HG03521 (cell line): ENCODE results near the gene XRN2.
"Not testable (repeated sequence)": the region's sequence is repeated elsewhere in the genome, so short reads cannot be mapped to it uniquely, and the experiment has no call there.

Experiments
- ATAC-seq: cut with Tn5 transposase; IDR thresholded peaks from one replicate; pipeline ENCODE4 v1.9.1; 2021; ENCODE audit warnings: mild to moderate bottlenecking, moderate library complexity; ENCODE audit not compliant: unreplicated experiment

The XRN2 gene

GRCh38 chr20:21419147-21419546 lies 116.0 kb downstream of the XRN2 start:
- not testable (repeated sequence) for ATAC-seq

- ATAC-seq: no peak
Observed at GRCh38 chr20:21421601-21422236, 118.6 kb downstream of the XRN2 start.

GRCh38 chr20:21423712-21424111 lies 120.6 kb downstream of the XRN2 start:
- ATAC-seq: not testable (repeated sequence)

- no peak for ATAC-seq
Observed at GRCh38 chr20:21424846-21425245, 121.7 kb downstream of the XRN2 start.

GRCh38 chr20:21430020-21430419 lies 126.9 kb downstream of the XRN2 start:
- no peak for ATAC-seq

GRCh38 chr20:21432911-21433310 lies 129.8 kb downstream of the XRN2 start:
- no peak for ATAC-seq

- ATAC-seq: no peak
Observed at GRCh38 chr20:21433329-21433890, 130.3 kb downstream of the XRN2 start.

- no peak for ATAC-seq
Observed at GRCh38 chr20:21435576-21435975, 132.4 kb downstream of the XRN2 start.

- ATAC-seq: no peak
Observed at GRCh38 chr20:21436205-21436604, 133.1 kb downstream of the XRN2 start.

GRCh38 chr20:21437248-21437647 lies 134.1 kb downstream of the XRN2 start:
- no peak for ATAC-seq

- no peak for ATAC-seq
Observed at GRCh38 chr20:21437816-21438215, 134.7 kb downstream of the XRN2 start.
